Measurements from ENCODE around the gene SYT11.

Gene SYT11

DNA sequence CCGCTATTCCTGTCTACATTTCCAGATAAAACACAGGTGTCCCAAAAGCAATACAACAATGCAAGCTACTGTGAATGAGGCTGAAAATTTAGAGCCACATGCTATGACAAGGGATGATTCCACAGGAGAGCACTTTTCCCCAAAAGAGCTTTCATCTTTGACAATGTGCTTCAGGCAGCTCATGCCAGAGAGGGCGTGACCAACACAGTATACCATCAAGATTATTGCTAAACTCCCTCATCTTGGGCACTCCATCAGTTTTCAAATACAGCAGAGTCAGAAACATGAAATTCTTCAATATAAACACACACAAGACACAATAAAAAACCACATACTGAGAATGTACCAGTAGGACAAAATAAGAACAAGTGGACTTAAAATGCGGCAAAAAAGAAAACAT, 9.0 kb upstream of the SYT11 start:
- no peak for DNase-seq
- H3K4me3 Mint-ChIP-seq, result peak overlapping the region; percentile 1
- H3K27me3 Mint-ChIP-seq, result no peaks in the 10 kb centered on the region
- peaks cover 62% of the 10 kb centered on the region for H3K36me3 Mint-ChIP-seq (ENCODE audit: low read depth)
- H3K4me1 Mint-ChIP-seq, result peaks cover 49% of the 10 kb centered on the region
- H3K27ac Mint-ChIP-seq, result no peak overlapping the region
- no peak for ATAC-seq
- H3K9me3 Mint-ChIP-seq, result no peaks in the 10 kb centered on the region

GRCh38 chr1:155856257-155856974, 3.0 kb upstream of the SYT11 start:
- H3K36me3 Mint-ChIP-seq (ENCODE audit: low read depth), result peaks cover 30% of the 10 kb centered on the region
- H3K27me3 Mint-ChIP-seq, result no peaks in the 10 kb centered on the region
- ATAC-seq, result no peak
- peaks cover 73% of the 10 kb centered on the region for H3K4me1 Mint-ChIP-seq
- H3K27ac Mint-ChIP-seq, result peak overlapping the region; percentile 99
- peak overlapping the region; percentile 99 for H3K4me3 Mint-ChIP-seq
- H3K9me3 Mint-ChIP-seq, result no peaks in the 10 kb centered on the region
- no peak for DNase-seq

DNA sequence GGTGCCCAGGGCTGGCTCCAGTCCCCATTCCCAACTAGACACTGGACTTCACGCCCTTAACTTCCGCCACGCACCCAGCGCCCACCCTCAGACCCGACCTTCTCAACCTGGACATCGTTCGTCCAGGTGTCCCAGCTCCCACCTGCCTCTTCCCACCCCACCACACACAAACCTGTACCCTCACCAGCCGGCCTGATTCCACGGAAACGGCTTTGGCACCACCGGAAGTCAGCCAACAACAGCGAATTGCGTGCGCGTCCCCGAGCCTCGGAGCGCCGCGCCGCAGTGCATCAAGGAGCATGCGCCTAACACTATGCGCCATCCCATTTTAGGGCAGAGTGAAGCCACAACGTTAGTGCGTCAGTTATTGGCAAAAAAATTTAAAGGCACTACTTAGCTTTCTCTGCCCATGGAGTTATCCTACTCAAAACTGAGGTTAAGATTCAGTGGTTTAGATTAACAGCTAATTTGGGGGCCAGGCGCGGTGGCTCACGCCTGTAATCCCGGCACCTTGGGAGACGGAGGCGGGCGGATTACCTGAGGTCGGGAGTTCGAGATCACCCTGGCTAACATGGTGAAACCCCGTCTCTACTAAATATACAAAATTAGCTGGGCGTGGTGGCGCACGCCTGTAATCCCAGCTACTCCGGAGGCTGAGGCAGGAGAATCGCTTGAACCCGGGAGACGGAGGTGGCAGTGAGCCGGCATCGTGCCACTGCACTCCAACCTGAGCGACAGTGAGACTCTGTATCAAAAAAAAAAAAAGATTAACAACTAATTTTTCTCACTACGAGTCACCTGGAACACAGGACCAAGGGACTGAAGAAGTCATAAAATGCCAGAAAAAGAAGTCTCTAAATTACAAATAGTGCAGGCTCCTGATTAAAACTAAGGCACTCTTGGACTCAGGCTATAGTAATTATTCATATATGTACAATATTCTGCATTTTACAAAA, 2.1 kb upstream of the SYT11 start, which contains the start of gene GON4L:
Gene GON4L (minus strand): TSS at position 240 of the 956 bp plus-strand sequence. CDS start 3,434 bp downstream, outside the sequence.
- ATAC-seq, result peak; percentile 77
- H3K4me1 Mint-ChIP-seq, result peaks cover 68% of the 10 kb centered on the region

GRCh38 chr1:155858800-155859233, 550 bp upstream of the SYT11 start:
- Mint-ChIP-seq H3K27ac (peak overlapping the region; percentile 93), H3K4me3 (peak overlapping the region; percentile 84), H3K4me1 (peaks cover 56% of the 10 kb centered on the region), H3K36me3 (ENCODE audit: low read depth) (peaks cover 12% of the 10 kb centered on the region), H3K27me3 (no peaks in the 10 kb centered on the region), H3K9me3 (no peaks in the 10 kb centered on the region)
- DNase-seq (peak; percentile 45), ATAC-seq (peak; percentile 8)

More for the DNA sequence above, 2.1 kb upstream of the SYT11 start, which contains the start of gene GON4L:
- peak within 1 kb of the TSS; percentile 99 for H3K27ac Mint-ChIP-seq
- H3K27me3 Mint-ChIP-seq, result no peaks in the 10 kb centered on the region
- no peaks in the 10 kb centered on the region for H3K9me3 Mint-ChIP-seq
- DNase-seq, result peak; percentile 87
- H3K36me3 Mint-ChIP-seq (ENCODE audit: low read depth), result peaks cover 23% of the 10 kb centered on the region
- peak within 1 kb of the TSS; percentile 99 for H3K4me3 Mint-ChIP-seq

DNA sequence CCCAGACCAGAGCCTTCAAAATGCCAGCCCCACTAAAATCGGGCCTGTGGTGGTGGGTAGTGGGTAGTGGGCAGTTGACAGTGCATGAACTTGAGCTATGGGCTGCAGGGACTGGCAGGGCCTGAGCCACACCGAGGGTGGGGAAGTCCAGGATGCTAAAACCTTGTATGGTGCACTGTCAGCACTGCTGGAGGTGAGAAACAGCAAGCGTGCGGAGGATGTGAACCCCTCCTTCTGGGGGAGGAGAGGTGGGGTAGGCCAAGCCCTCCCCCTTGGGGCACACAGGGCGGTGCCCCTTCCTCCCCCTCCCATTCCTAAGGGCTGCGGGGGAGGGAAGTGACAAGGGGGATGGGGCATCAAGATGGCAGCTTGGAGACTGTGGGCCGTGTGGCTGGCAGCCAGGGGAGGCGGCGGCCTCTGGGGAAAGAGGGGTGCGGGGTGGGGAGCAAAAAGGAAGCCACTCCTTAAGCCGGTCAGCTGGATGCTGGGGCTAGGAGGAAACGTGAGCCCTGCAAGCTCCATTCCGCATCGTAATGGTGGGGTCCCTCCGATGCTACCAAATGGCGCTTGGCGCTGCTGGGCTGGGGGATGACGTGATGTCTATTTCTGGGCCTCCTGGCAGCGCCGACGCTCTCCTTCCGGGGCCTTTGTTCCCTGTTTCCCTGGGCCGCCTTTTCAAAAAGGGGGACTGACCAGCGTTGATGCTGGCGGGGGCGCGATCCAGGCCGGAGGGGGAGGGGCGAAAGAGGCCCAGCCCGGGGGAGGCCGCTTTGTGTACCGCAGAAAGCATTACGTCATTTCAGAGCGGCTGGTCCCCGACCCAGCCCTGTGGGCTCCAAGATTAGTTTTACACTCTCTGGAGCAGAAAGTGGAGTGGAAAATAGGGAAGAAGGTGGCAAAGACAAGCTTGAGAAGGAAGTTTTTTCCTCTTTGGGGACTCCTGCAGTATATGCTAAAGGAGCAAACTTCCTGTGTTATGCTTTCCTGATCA, 809 bp downstream of the SYT11 start:
- Mint-ChIP-seq H3K4me3 (peak overlapping the region; percentile 84), H3K27me3 (no peaks in the 10 kb centered on the region), H3K4me1 (peaks cover 55% of the 10 kb centered on the region), H3K36me3 (ENCODE audit: low read depth) (peaks cover 4% of the 10 kb centered on the region), H3K27ac (peak overlapping the region; percentile 93), H3K9me3 (no peaks in the 10 kb centered on the region)
- DNase-seq (peak; percentile 72), ATAC-seq (peak; percentile 45)

DNA sequence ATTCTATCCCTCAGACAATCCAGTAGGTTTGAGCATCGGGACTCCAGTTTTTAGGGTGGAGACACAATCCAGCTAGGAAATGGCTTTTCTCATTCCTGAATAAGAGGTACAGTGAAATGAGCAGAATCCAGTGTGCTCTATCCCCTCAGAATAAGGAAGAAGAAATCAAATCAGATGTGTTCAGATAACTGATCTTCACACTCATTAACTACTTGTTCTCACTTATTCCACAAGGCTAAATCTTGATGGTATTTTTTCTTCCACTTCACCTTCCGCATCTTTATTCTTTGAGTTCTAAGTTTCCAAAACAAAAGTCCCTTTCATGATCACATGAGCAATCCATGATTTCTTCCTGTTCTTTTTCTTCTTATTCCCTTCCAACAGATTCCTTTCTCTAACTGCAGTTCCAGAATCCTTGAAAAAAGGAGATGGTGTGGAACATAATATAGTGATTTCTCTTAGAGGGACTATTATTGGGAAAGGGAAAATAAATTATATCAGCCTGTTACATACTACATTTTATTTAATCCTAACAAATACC, 1.7 kb downstream of the SYT11 start:
- peak overlapping the region; percentile 32 for H3K27ac Mint-ChIP-seq
- ATAC-seq, result no peak
- no peak for DNase-seq
- H3K36me3 Mint-ChIP-seq (ENCODE audit: low read depth), result peaks cover 2% of the 10 kb centered on the region
- peak overlapping the region; percentile 84 for H3K4me3 Mint-ChIP-seq
- H3K9me3 Mint-ChIP-seq, result no peaks in the 10 kb centered on the region
- H3K27me3 Mint-ChIP-seq, result no peaks in the 10 kb centered on the region
- peaks cover 48% of the 10 kb centered on the region for H3K4me1 Mint-ChIP-seq

- no peak for DNase-seq
- Mint-ChIP-seq H3K27ac (no peak overlapping the region), H3K27me3 (no peaks in the 10 kb centered on the region), H3K4me3 (no peak overlapping the region), H3K36me3 (ENCODE audit: low read depth) (peaks cover 2% of the 10 kb centered on the region), H3K9me3 (no peaks in the 10 kb centered on the region), H3K4me1 (peaks cover 42% of the 10 kb centered on the region)
- no peak for ATAC-seq
Observed at GRCh38 chr1:155861896-155862295, 2.5 kb downstream of the SYT11 start.

DNA sequence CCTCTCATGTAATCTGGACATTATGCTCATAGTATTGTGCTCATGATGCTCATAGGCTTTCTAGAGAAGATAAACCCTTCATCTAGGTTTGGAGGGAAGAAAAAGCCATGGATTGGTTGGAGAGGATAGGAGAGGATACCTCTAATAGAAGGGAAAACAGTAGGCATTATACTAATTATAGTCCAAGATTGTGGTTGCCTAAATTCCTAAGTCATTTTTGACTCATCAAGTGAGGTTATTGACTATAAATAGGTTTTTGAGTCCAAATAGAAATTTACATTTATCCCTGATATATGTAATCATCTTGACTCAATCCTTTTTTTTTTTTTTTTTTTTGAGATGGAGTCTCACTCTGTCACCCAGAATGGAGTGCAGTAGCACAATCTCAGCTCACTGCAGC, 5.0 kb downstream of the SYT11 start:
- ATAC-seq, result no peak
- no peaks in the 10 kb centered on the region for H3K9me3 Mint-ChIP-seq
- H3K36me3 Mint-ChIP-seq (ENCODE audit: low read depth), result no peaks in the 10 kb centered on the region
- H3K4me1 Mint-ChIP-seq, result peaks cover 17% of the 10 kb centered on the region
- no peak overlapping the region for H3K4me3 Mint-ChIP-seq
- H3K27ac Mint-ChIP-seq, result no peak overlapping the region
- no peaks in the 10 kb centered on the region for H3K27me3 Mint-ChIP-seq
- DNase-seq, result no peak

DNA sequence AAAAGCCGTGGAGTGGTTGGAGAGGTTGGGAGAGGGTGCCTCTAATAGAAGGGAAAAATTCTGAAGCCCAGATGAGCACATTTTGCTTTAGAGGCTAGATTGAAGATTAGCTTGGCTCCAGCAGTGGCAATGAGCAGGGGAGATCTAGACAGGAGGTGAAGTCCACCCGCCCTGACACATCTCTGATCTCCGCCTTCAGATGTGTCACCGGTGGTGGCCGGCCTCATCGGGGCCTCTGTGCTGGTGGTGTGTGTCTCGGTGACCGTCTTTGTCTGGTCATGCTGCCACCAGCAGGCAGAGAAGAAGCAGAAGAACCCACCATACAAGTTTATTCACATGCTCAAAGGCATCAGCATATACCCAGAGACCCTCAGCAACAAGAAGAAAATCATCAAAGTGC, 8.4 kb downstream of the SYT11 start:
- H3K27me3 Mint-ChIP-seq, result no peaks in the 10 kb centered on the region
- no peak overlapping the region for H3K4me3 Mint-ChIP-seq
- H3K4me1 Mint-ChIP-seq, result no peaks in the 10 kb centered on the region
- H3K27ac Mint-ChIP-seq, result no peak overlapping the region
- no peaks in the 10 kb centered on the region for H3K9me3 Mint-ChIP-seq
- no peak for ATAC-seq
- no peaks in the 10 kb centered on the region for H3K36me3 Mint-ChIP-seq (ENCODE audit: low read depth)
- DNase-seq, result no peak

GRCh38 chr1:155871390-155871789, 12.0 kb downstream of the SYT11 start:
- ATAC-seq, result no peak
- no peaks in the 10 kb centered on the region for H3K36me3 Mint-ChIP-seq (ENCODE audit: low read depth)
- no peak for DNase-seq
- H3K27ac Mint-ChIP-seq, result no peak overlapping the region
- no peak overlapping the region for H3K4me3 Mint-ChIP-seq
- H3K27me3 Mint-ChIP-seq, result no peaks in the 10 kb centered on the region
- no peaks in the 10 kb centered on the region for H3K9me3 Mint-ChIP-seq
- H3K4me1 Mint-ChIP-seq, result no peaks in the 10 kb centered on the region

DNA sequence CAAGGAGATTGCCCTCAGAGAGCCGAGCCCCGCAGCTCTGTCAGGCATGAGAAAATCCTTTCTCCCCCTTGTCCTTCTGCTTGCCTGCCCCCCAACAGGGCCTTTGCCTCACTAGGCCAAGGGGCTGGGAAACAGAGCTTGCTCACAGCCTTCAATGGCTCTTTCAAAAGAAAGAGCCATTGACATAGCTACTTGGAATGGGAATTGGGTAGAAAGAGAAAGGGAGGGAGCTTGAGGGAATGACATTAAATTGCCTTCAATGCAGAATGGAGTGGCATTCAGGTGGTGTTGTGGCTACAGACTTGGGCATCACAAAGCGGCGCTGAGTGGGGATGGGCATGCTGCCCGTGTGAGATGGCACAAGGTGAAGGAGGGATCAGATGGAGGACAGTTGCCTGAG, 13.2 kb downstream of the SYT11 start:
- Mint-ChIP-seq H3K36me3 (ENCODE audit: low read depth) (no peaks in the 10 kb centered on the region), H3K27ac (peak overlapping the region; percentile 27), H3K27me3 (no peaks in the 10 kb centered on the region), H3K4me1 (no peaks in the 10 kb centered on the region), H3K4me3 (no peak overlapping the region), H3K9me3 (no peaks in the 10 kb centered on the region)
- DNase-seq (no peak), ATAC-seq (no peak)

DNA sequence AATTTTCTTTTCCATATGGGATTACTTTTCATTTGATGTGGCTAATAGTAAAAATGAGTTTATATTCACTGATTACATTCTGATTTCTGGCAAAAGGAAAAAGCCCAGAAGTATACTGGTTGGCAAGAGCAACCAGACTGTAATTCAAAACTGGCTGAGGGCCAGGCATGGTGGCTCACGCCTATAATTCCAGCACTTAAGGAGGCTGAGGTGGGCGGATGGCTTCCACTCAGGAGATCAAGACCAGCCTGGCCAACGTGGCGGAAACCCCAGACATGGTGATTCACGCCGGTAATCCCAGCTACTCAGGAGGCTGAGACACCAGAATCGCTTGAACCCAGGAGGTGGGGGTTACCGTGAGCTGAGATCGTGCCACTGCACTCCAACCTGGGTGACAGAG, 14.5 kb downstream of the SYT11 start:
- H3K4me3 Mint-ChIP-seq, result no peak overlapping the region
- DNase-seq (no peak), ATAC-seq (no peak)
- H3K4me1 Mint-ChIP-seq, result no peaks in the 10 kb centered on the region
- no peaks in the 10 kb centered on the region for H3K27me3 Mint-ChIP-seq
- H3K27ac Mint-ChIP-seq, result no peak overlapping the region
- H3K36me3 Mint-ChIP-seq (ENCODE audit: low read depth), result no peaks in the 10 kb centered on the region
- no peaks in the 10 kb centered on the region for H3K9me3 Mint-ChIP-seq

GRCh38 chr1:155877945-155878344, 18.6 kb downstream of the SYT11 start:
- H3K4me1 Mint-ChIP-seq, result no peaks in the 10 kb centered on the region
- H3K9me3 Mint-ChIP-seq, result no peaks in the 10 kb centered on the region
- H3K36me3 Mint-ChIP-seq (ENCODE audit: low read depth), result no peaks in the 10 kb centered on the region
- ATAC-seq, result no peak
- H3K27me3 Mint-ChIP-seq, result no peaks in the 10 kb centered on the region
- H3K27ac Mint-ChIP-seq, result no peak overlapping the region
- no peak for DNase-seq
- H3K4me3 Mint-ChIP-seq, result no peak overlapping the region

DNA sequence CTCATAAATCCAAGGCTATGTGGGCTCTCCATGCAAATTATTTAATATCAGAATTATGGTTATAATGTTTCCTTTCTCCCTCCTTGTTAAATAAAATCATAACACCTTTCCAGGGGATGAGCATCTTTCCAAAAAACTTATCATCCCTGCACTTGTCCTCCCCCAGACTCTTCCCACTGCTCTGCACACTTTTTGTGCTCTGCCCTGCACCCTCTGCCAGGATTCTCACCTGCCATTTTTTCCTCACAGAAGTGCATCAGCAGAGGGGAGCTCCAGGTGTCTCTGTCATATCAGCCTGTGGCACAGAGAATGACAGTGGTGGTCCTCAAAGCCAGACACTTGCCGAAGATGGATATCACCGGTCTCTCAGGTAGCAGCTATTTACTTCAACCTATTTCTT, 20.9 kb downstream of the SYT11 start:
- Mint-ChIP-seq H3K9me3 (no peaks in the 10 kb centered on the region), H3K4me1 (no peaks in the 10 kb centered on the region), H3K36me3 (ENCODE audit: low read depth) (no peaks in the 10 kb centered on the region), H3K27me3 (no peaks in the 10 kb centered on the region), H3K27ac (no peak overlapping the region), H3K4me3 (no peak overlapping the region)
- ATAC-seq, result no peak
- no peak for DNase-seq
